ENCODE data around the gene INPP4B.
A peak's percentile ranks its signal among the peaks of the same experiment; 100 is the strongest.

Gene INPP4B

DNA sequence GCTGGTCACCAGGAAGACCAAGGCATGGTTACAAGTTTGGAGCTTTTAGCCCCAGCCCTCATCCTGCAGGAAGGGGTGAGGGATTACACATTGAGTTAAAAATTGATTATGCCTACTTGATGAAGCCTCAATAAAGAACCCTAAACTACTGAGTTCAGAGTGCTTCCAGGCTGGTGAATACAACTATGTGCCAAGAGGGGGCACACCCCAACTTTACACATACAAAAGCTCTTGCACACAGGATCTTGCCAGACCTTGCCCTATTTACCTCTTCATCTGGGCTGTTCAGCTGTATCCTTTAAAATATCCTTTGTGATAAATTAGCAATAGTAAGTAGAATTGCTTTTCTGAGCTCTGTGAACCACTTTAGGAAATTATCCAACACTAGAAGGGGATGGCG lies 489.3 kb downstream of the INPP4B start:
- Histone ChIP-seq H2BK15ac (ENCODE audit: low read depth, poor library complexity, severe bottlenecking) (no peak overlapping the region), H2BK120ac (ENCODE audit: low read depth, low read length) (no peak overlapping the region), H3K18ac (ENCODE audit: low read depth in 1 of 2, low read length in 2 of 2) (no peak overlapping the region), H2AFZ (ENCODE audit: low read depth, low read length) (no peak overlapping the region), H2BK5ac (ENCODE audit: low read depth, low read length, poor library complexity, severe bottlenecking) (no peak overlapping the region), H3K4me3 (ENCODE audit: insufficient read depth in 1 of 2, low read depth in 1 of 2, low read length in 2 of 2) (no peak overlapping the region), H3K36me3 (ENCODE audit: control insufficient read depth in 1 of 2, insufficient read depth in 2 of 2, low read depth in 1 of 2, low read length in 2 of 2) (no peaks in the 10 kb centered on the region), H3K27ac (ENCODE audit: low read length, poor library complexity, severe bottlenecking) (no peak overlapping the region), H3K9ac (ENCODE audit: low read length) (no peak overlapping the region), H4K91ac (ENCODE audit: low read length) (no peak overlapping the region), H2AK5ac (ENCODE audit: low read length, severe bottlenecking) (no peak overlapping the region), H2BK12ac (ENCODE audit: low read length in 2 of 2) (no peak overlapping the region), H4K8ac (ENCODE audit: low read length) (no peak overlapping the region), H3K27me3 (ENCODE audit: control insufficient read depth in 1 of 2, insufficient read depth in 1 of 2, low read length in 2 of 2) (no peaks in the 10 kb centered on the region), H3K79me1 (replicated peaks; ENCODE audit: low read length, poor library complexity, severe bottlenecking) (peaks cover 16% of the 10 kb centered on the region), H3K9me3 (ENCODE audit: control insufficient read depth, low read length) (no peaks in the 10 kb centered on the region), H3K23ac (ENCODE audit: low read length in 2 of 2) (no peak overlapping the region), H3K14ac (ENCODE audit: low read length in 2 of 2) (no peak overlapping the region), H3K4me2 (ENCODE audit: low read length, poor library complexity, severe bottlenecking) (no peak overlapping the region), H3K4me1 (ENCODE audit: control insufficient read depth, insufficient read depth, low read depth, low read length) (peaks cover 2% of the 10 kb centered on the region), H3K4ac (ENCODE audit: low read depth in 1 of 2, low read length in 2 of 2) (no peak overlapping the region)
- WGBS, result 100% methylated on average over 1 of the region's 1 CpG
- DNase-seq, result no peak

DNA sequence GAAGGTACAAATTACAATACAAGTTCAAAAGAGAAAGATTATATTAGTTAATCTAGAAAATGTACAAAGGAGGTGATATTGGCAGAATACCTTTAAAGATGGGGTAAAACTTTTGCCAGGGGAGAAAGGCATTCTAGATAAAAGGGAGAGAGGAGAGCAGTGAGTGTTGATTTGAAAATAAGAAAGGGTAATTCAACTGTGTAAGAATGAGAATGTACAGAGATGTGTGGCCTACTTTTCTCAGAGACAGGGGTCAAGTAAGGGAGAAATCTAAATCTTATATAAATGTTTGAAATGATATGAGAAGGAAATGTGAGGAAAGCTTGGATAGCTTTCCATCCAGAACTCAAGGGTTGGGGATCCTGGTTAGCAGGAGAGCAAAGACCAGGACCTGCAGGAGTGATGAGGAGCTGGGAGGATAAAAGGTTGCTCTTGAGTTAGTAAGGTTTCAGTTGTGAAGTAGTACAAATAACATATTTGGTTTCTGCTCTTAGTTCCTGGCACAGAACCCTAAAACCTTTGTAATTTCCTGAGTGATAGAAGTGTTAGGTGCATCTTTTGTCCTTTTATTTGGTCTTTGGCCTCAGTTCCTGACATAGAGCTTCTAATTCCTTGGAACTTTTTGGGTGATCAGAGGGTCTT lies 489.9 kb downstream of the INPP4B start:
- Histone ChIP-seq H3K9ac (ENCODE audit: low read length) (no peak overlapping the region), H3K9me3 (ENCODE audit: control insufficient read depth, low read length) (no peaks in the 10 kb centered on the region), H4K8ac (ENCODE audit: low read length) (no peak overlapping the region), H3K18ac (ENCODE audit: low read depth in 1 of 2, low read length in 2 of 2) (no peak overlapping the region), H4K91ac (ENCODE audit: low read length) (no peak overlapping the region), H3K4ac (ENCODE audit: low read depth in 1 of 2, low read length in 2 of 2) (no peak overlapping the region), H2AFZ (ENCODE audit: low read depth, low read length) (no peak overlapping the region), H3K27me3 (ENCODE audit: control insufficient read depth in 1 of 2, insufficient read depth in 1 of 2, low read length in 2 of 2) (no peaks in the 10 kb centered on the region), H3K4me1 (ENCODE audit: control insufficient read depth, insufficient read depth, low read depth, low read length) (peaks cover 2% of the 10 kb centered on the region), H3K23ac (ENCODE audit: low read length in 2 of 2) (no peak overlapping the region), H2BK12ac (ENCODE audit: low read length in 2 of 2) (no peak overlapping the region), H2BK15ac (ENCODE audit: low read depth, poor library complexity, severe bottlenecking) (no peak overlapping the region), H3K4me3 (ENCODE audit: insufficient read depth in 1 of 2, low read depth in 1 of 2, low read length in 2 of 2) (no peak overlapping the region), H3K79me1 (replicated peaks; ENCODE audit: low read length, poor library complexity, severe bottlenecking) (peaks cover 16% of the 10 kb centered on the region), H3K36me3 (ENCODE audit: control insufficient read depth in 1 of 2, insufficient read depth in 2 of 2, low read depth in 1 of 2, low read length in 2 of 2) (no peaks in the 10 kb centered on the region), H2AK5ac (ENCODE audit: low read length, severe bottlenecking) (no peak overlapping the region), H3K27ac (ENCODE audit: low read length, poor library complexity, severe bottlenecking) (no peak overlapping the region), H3K14ac (ENCODE audit: low read length in 2 of 2) (no peak overlapping the region), H2BK120ac (ENCODE audit: low read depth, low read length) (no peak overlapping the region), H3K4me2 (ENCODE audit: low read length, poor library complexity, severe bottlenecking) (no peak overlapping the region), H2BK5ac (ENCODE audit: low read depth, low read length, poor library complexity, severe bottlenecking) (no peak overlapping the region)
- no peak for DNase-seq

- H2BK5ac ChIP-seq (ENCODE audit: low read depth, low read length, poor library complexity, severe bottlenecking), result no peak overlapping the region
- WGBS, result 20% methylated on average over 1 of the region's 1 CpG
- H3K23ac ChIP-seq (ENCODE audit: low read length in 2 of 2), result no peak overlapping the region
- no peak overlapping the region for H3K4ac ChIP-seq (ENCODE audit: low read depth in 1 of 2, low read length in 2 of 2)
- DNase-seq, result no peak
- H3K4me3 ChIP-seq (ENCODE audit: insufficient read depth in 1 of 2, low read depth in 1 of 2, low read length in 2 of 2), result no peak overlapping the region
- no peak overlapping the region for H2AK5ac ChIP-seq (ENCODE audit: low read length, severe bottlenecking)
- H3K36me3 ChIP-seq (ENCODE audit: control insufficient read depth in 1 of 2, insufficient read depth in 2 of 2, low read depth in 1 of 2, low read length in 2 of 2), result no peaks in the 10 kb centered on the region
- no peak overlapping the region for H3K14ac ChIP-seq (ENCODE audit: low read length in 2 of 2)
- H3K4me2 ChIP-seq (ENCODE audit: low read length, poor library complexity, severe bottlenecking), result no peak overlapping the region
- H3K9ac ChIP-seq (ENCODE audit: low read length), result no peak overlapping the region
- no peaks in the 10 kb centered on the region for H3K27me3 ChIP-seq (ENCODE audit: control insufficient read depth in 1 of 2, insufficient read depth in 1 of 2, low read length in 2 of 2)
- H2BK12ac ChIP-seq (ENCODE audit: low read length in 2 of 2), result no peak overlapping the region
- H4K91ac ChIP-seq (ENCODE audit: low read length), result no peak overlapping the region
- peaks cover 2% of the 10 kb centered on the region for H3K4me1 ChIP-seq (ENCODE audit: control insufficient read depth, insufficient read depth, low read depth, low read length)
- no peak overlapping the region for H3K27ac ChIP-seq (ENCODE audit: low read length, poor library complexity, severe bottlenecking)
- no peak overlapping the region for H2BK120ac ChIP-seq (ENCODE audit: low read depth, low read length)
- no peak overlapping the region for H4K8ac ChIP-seq (ENCODE audit: low read length)
- H2BK15ac ChIP-seq (ENCODE audit: low read depth, poor library complexity, severe bottlenecking), result no peak overlapping the region
- no peak overlapping the region for H2AFZ ChIP-seq (ENCODE audit: low read depth, low read length)
- no peaks in the 10 kb centered on the region for H3K9me3 ChIP-seq (ENCODE audit: control insufficient read depth, low read length)
- peaks cover 15% of the 10 kb centered on the region for H3K79me1 ChIP-seq (replicated peaks; ENCODE audit: low read length, poor library complexity, severe bottlenecking)
- no peak overlapping the region for H3K18ac ChIP-seq (ENCODE audit: low read depth in 1 of 2, low read length in 2 of 2)
Measured at GRCh38 chr4:142355421-142355930, 490.6 kb downstream of the INPP4B start.

GRCh38 chr4:142354794-142355420 lies 491.2 kb downstream of the INPP4B start:
- DNase-seq, result no peak
- no peak overlapping the region for H4K8ac ChIP-seq (ENCODE audit: low read length)
- no peak overlapping the region for H3K14ac ChIP-seq (ENCODE audit: low read length in 2 of 2)
- H2BK12ac ChIP-seq (ENCODE audit: low read length in 2 of 2), result no peak overlapping the region
- 75% methylated on average over 6 of the region's 8 CpGs for WGBS
- H2AFZ ChIP-seq (ENCODE audit: low read depth, low read length), result no peak overlapping the region
- peak overlapping the region in 1 of 2 experiments; percentile 40 for H3K18ac ChIP-seq (ENCODE audit: low read depth in 1 of 2, low read length in 2 of 2)
- no peak overlapping the region for H3K4ac ChIP-seq (ENCODE audit: low read depth in 1 of 2, low read length in 2 of 2)
- no peaks in the 10 kb centered on the region for H3K27me3 ChIP-seq (ENCODE audit: control insufficient read depth in 1 of 2, insufficient read depth in 1 of 2, low read length in 2 of 2)
- peaks cover 15% of the 10 kb centered on the region for H3K79me1 ChIP-seq (replicated peaks; ENCODE audit: low read length, poor library complexity, severe bottlenecking)
- H4K91ac ChIP-seq (ENCODE audit: low read length), result no peak overlapping the region
- H3K4me3 ChIP-seq (ENCODE audit: insufficient read depth in 1 of 2, low read depth in 1 of 2, low read length in 2 of 2), result no peak overlapping the region
- no peak overlapping the region for H3K27ac ChIP-seq (ENCODE audit: low read length, poor library complexity, severe bottlenecking)
- H2AK5ac ChIP-seq (ENCODE audit: low read length, severe bottlenecking), result peak overlapping the region; percentile 77
- no peaks in the 10 kb centered on the region for H3K9me3 ChIP-seq (ENCODE audit: control insufficient read depth, low read length)
- H2BK120ac ChIP-seq (ENCODE audit: low read depth, low read length), result no peak overlapping the region
- H3K9ac ChIP-seq (ENCODE audit: low read length), result no peak overlapping the region
- H3K4me1 ChIP-seq (ENCODE audit: control insufficient read depth, insufficient read depth, low read depth, low read length), result peaks cover 2% of the 10 kb centered on the region
- H2BK5ac ChIP-seq (ENCODE audit: low read depth, low read length, poor library complexity, severe bottlenecking), result no peak overlapping the region
- no peak overlapping the region for H2BK15ac ChIP-seq (ENCODE audit: low read depth, poor library complexity, severe bottlenecking)
- no peak overlapping the region for H3K4me2 ChIP-seq (ENCODE audit: low read length, poor library complexity, severe bottlenecking)
- H3K23ac ChIP-seq (ENCODE audit: low read length in 2 of 2), result no peak overlapping the region
- H3K36me3 ChIP-seq (ENCODE audit: control insufficient read depth in 1 of 2, insufficient read depth in 2 of 2, low read depth in 1 of 2, low read length in 2 of 2), result no peaks in the 10 kb centered on the region

Measured in mesenchymal stem cell (in vitro differentiated cells and primary cell).